Measurements from ENCODE around the gene SF3B2.

Gene SF3B2

GRCh38 chr11:66050581-66051231 is 1.5 kb upstream of the SF3B2 start:
- H3K4me3 ChIP-seq (ENCODE audit: low read depth, low read length): no peak overlapping the region
- TF ChIP-seq, protein P1, sequence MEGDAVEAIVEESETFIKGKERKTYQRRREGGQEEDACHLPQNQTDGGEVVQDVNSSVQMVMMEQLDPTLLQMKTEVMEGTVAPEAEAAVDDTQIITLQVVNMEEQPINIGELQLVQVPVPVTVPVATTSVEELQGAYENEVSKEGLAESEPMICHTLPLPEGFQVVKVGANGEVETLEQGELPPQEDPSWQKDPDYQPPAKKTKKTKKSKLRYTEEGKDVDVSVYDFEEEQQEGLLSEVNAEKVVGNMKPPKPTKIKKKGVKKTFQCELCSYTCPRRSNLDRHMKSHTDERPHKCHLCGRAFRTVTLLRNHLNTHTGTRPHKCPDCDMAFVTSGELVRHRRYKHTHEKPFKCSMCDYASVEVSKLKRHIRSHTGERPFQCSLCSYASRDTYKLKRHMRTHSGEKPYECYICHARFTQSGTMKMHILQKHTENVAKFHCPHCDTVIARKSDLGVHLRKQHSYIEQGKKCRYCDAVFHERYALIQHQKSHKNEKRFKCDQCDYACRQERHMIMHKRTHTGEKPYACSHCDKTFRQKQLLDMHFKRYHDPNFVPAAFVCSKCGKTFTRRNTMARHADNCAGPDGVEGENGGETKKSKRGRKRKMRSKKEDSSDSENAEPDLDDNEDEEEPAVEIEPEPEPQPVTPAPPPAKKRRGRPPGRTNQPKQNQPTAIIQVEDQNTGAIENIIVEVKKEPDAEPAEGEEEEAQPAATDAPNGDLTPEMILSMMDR (IDR thresholded peaks at IDR 0.05; ENCODE audit: low read depth, low read length, missing control alignments): no peak
- DNase-seq (ENCODE audit: low read depth): no peak

GRCh38 chr11:66051371-66051765 is 796 bp upstream of the SF3B2 start:
- DNase-seq (ENCODE audit: low read depth): no peak
- peak overlapping the region; percentile 94 for H3K4me3 ChIP-seq (ENCODE audit: low read depth, low read length)
- TF ChIP-seq, protein P1 (IDR thresholded peaks at IDR 0.05; ENCODE audit: low read depth, low read length, missing control alignments): no peak

DNA sequence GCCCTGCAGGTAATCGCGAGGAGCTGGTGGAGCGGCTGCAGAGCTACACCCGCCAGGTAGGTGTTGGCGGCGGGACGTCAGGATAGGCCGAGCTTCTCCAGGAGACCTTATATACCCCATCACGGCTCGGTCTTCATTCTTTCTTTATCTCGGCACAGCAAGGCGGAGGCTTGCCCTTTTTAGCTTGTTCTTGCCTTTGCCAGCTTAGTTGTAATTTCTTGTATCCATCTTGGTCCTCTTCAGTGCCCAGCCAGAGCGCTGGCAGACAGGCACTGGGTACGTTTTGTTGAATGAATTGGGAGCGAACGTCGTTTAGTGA is 459 bp downstream of the SF3B2 start:
- no peak for DNase-seq (ENCODE audit: low read depth)
- TF ChIP-seq, protein P1 (IDR thresholded peaks at IDR 0.05; ENCODE audit: low read depth, low read length, missing control alignments): no peak

DNA sequence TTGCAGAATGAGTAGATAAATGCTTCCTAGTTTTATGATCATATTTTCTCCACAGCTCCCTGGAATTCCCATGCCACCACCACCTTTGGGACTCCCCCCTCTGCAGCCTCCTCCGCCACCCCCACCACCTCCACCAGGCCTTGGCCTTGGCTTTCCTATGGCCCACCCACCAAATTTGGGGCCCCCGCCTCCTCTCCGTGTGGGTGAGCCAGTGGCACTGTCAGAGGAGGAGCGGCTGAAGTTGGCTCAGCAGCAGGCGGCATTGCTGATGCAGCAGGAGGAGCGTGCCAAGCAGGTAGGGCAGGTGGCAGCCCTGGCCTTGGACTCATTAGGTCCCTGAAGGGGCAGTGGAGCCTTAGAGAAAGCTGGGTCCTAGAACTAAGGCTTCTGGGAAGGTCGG is 2.9 kb downstream of the SF3B2 start:
- DNase-seq (ENCODE audit: low read depth): no peak
- TF ChIP-seq, protein P1 (IDR thresholded peaks at IDR 0.05; ENCODE audit: low read depth, low read length, missing control alignments): no peak
- no peak overlapping the region for H3K4me3 ChIP-seq (ENCODE audit: low read depth, low read length)

More for the DNA sequence above, 459 bp downstream of the SF3B2 start:
- peak overlapping the region; percentile 94 for H3K4me3 ChIP-seq (ENCODE audit: low read depth, low read length)

- no peak overlapping the region for H3K4me3 ChIP-seq (ENCODE audit: low read depth, low read length)
- DNase-seq (ENCODE audit: low read depth): no peak
- TF ChIP-seq, protein P1 (IDR thresholded peaks at IDR 0.05; ENCODE audit: low read depth, low read length, missing control alignments): no peak
Observed at GRCh38 chr11:66056501-66056900, 4.3 kb downstream of the SF3B2 start.

DNA sequence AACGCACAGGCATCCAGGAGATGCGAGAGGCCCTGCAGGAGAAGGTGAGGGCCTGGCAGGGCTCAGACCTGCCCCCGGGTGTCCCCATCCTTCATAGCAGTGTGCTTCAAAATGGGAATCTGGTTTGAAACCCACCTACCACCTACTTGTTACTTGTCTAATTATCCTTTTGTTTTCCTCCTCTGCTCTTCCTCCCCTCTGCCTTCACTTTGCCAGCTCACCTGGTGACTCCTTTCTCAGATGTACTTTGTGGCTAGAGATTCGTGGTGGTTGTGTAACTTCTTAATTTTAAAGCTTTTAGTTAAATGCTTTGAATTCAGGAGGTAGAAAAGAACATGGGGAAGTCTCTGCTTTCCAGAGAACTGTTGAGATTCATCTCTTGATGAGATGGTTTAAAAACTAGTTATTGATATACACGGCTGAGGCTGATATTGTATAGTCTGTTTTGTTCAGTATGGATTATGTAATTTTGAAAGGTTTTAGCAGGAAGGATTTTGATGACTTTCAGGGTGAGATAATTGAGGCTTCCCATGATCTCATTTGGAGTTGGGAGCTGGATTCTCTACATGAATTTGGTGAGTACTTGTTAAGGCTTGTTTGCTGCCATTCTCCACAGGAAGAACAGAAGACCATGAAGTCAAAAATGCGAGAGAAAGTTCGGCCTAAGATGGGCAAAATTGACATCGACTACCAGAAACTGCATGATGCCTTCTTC is 8.0 kb downstream of the SF3B2 start:
- no peak overlapping the region for H3K4me3 ChIP-seq (ENCODE audit: low read depth, low read length)
- TF ChIP-seq, protein P1 (IDR thresholded peaks at IDR 0.05; ENCODE audit: low read depth, low read length, missing control alignments): no peak
- DNase-seq (ENCODE audit: low read depth): no peak

- DNase-seq (ENCODE audit: low read depth): no peak
- no peak overlapping the region for H3K4me3 ChIP-seq (ENCODE audit: low read depth, low read length)
- TF ChIP-seq, protein P1 (IDR thresholded peaks at IDR 0.05; ENCODE audit: low read depth, low read length, missing control alignments): no peak
Observed at GRCh38 chr11:66061268-66061667, 9.1 kb downstream of the SF3B2 start.
